Adipose tissue (tissue), 3 donors: ENCODE results near the gene ADGRG2. TPM values are rescaled to one million over a fixed set of nuclear protein-coding genes. Genes with fewer than 3 reads are reported as not detected.
"Not testable (repeated sequence)": the region's sequence is repeated elsewhere in the genome, so short reads cannot be mapped to it uniquely, and the experiment has no call there.

Experiments used
- H3K27ac ChIP-seq: one replicate; pipeline ENCODE4 v1.5.1; 2013; ENCODE audit warnings: low read depth, low read length
- WGBS, 3 donors: extraction: QIAGEN DNeasy Blood & Tissue Kit; methylation state at CpG; one replicate each; pipeline ENCODE4 v1.1.7; 2013; 5-methylcytosine and 5-hydroxymethylcytosine counted together
- polyA plus RNA-seq, 3 donors: library from polyadenylated mRNA; stranded (reverse); fragments of 200-250 nt; gene quantifications; one replicate each; pipeline ENCODE4 v1.2.3, GENCODE V29; 2013
- donor health status: healthy with polysubstance abuse.
- donor health status: Bipolar disorder and iron deficiency.
- donor health status: healthy.

ADGRG2 gene
- polyA plus RNA-seq, 3 donors = 1.4 to 9.6 (median 7.6) TPM

DNA sequence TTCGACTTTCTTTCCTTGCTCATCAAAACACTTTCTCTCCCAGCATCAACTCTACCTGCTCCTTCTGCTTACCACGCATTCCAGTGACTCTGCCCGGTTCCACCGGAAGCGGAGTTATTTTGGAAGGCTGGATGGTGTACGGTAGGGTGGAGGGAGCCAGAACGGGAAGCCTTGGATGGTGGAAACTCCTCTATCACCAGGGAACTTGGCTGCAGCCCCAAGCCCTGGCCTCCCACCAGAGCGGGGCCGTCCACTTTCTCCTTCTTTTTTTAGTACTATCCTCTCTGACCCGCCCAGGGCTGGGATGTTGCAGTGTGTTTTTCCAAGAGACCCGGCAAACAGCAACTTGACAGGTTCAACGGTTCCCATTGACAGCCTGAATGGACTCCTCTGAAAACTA is 27.6 kb downstream of the ADGRG2 start:
- H3K27ac ChIP-seq = no peak overlapping the region
- 44 to 76% (median 71%) methylated on average over 10 to 12 of the region's 12 CpGs for whole genome bisulfite sequencing, 3 donors

DNA sequence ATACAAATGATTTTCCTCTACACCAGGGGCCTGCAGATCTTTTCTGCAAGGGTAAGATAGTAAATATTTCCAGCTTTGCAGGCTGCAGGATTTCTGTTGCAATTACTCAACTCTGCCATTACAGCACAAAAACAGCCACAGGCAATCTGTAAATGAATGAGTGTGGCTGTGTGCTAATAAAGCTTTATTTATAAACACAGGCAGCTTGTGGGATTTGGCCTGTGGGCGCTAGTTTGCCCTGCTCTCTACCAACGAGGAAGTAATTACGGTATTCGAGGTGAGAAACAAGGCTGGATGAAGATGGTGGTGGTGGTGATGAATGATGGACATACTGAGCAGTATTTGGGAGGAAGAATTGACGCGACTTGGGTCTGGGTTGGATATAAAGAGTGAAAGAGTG is 30.7 kb downstream of the ADGRG2 start:
- WGBS, 3 donors = 87 to 93% (median 91%) methylated on average over 6 of the region's 6 CpGs
- no peak overlapping the region for H3K27ac ChIP-seq

DNA sequence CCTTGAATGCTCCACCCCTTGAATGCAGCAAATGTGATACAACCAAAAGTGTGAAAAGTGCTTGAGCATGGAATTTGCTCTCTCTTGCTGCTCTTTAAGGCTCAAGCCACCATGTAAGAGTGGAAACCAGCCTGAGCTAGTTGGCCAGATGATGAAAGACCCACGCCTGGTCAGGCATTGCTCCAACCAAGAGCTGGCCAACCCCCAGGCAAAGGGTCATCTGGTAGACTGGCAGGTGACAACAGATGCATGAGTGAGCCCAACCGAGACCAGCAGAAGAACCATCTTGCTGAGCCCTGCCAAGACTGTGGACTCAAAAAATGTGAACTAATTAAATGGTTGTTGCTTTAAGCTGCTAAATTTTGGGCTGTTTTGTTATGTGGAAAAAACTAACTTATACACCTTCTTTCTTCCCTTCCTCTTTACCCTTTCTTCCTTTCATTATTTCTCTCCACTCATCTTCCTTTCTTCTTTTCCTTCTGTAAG is 32.7 kb downstream of the ADGRG2 start:
- no peak overlapping the region for H3K27ac ChIP-seq
- 76 to 95% (median 93%) methylated on average over 2 of the region's 2 CpGs for WGBS, 3 donors

DNA sequence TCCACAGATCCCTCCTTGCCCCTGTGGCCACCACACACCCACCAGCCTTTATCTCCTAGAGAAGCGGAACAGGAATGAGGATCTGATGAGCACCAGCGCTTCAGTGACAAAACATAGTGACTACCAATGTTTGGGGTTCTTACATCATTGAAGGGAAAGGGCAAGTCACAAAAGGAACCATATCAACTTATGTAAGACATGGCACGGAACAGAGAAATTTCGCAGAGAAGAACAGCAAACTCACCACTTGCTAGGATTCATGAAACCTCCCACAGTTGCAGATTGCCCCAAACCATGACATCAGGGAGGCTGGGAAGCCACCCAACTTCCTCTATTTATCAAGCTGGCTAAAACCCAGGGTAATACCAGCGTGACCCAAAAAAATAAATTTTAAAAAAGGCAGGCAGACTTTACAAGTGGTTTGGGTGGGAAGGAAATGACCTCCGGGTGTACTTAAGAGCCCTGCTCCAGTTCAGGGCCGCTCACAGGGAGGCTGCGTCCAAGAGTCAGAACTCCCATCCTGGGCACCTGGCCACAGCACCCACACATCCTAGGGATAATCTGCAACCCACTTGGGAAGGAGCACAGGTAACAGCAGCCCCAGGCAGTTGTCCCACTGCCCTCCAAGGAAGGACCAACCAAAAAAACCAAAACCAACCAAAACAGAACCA is 36.0 kb downstream of the ADGRG2 start:
- WGBS, 3 donors = 26 to 70% (median 61%) methylated on average over 8 of the region's 8 CpGs
- no peak overlapping the region for H3K27ac ChIP-seq

DNA sequence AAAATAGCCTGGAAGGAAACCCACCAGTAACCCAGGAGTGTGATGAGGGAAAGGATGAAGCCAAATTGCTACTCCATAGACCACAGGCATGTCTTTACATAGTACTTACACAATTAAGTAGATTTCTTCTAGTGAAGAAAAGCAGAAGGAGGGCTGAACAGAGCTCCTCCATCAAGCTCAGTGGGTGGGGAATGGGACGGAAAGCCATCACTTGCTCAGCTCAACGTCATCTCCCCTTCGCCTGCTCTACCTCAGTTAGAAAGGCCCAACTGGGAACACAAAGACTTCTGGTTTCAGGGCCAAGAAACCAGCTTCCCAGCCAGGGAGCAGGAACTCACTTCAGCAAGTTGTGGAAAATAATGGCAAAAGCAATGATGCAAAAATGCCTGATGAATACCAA is 36.6 kb downstream of the ADGRG2 start:
- WGBS, 3 donors = 84 to 97% (median 88%) methylated on average over 3 of the region's 3 CpGs
- H3K27ac ChIP-seq = no peak overlapping the region

DNA sequence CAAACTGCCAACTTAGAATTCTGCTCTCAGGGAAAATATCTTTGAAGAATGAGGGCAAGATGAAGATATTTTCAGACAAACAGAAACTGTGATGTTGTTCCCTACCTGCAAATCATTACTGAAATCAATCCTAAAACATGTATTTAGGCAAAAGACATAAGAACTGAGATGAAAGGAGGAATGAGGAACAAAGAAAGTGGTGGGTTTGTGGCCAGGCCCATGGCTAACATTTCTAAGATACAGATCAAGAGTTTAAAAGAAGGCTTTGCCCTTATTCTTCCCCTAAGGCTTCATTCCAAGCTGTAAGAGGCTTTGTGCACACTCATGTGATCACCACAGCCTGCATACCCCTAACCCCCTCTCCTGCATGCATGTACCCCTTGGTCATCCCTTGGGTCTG is 46.5 kb downstream of the ADGRG2 start:
- H3K27ac ChIP-seq = no peak overlapping the region

DNA sequence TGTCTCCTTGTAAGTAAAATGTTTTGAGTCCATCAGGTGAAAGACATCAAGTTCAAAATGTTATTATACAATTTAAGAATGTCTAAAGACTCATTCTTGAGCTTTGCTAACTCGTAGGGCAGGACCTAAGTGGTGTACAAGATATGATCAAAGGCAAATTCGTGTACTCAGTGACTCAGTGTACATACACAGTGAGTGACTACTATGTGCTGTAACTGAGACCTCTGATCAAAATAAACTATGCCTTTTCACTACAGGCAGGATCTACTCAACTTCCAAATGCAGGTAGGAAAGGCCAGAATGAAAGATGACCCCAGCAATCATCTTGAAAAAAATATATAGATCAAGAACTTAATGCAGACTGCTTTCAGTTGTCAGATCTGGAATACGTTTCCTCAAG is 49.9 kb downstream of the ADGRG2 start:
- WGBS, 3 donors = 63 to 89% (median 74%) methylated on average over 3 of the region's 3 CpGs
- H3K27ac ChIP-seq = no peak overlapping the region

DNA sequence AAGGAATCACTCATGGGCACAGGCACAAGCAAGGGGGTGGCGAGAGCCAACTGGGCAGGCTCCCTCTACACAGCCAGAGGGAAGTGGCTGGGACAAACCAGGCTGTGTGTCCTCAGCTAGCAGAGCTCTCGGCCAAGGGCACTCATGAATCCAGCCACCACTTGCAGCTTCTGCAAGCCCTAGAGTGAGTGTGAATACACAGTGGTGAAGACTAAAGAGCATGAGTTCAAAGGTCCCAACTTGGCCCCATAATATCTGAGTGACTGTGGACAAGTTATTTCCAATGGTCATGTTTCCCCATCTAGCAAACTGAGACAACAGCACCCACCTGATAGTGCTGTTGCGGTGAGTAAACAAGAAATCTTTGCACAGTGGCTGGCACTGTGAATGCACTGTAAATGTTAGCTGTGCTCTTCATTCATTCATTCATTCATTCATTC is 51.7 kb downstream of the ADGRG2 start:
- 83 to 94% (median 86%) methylated on average over 3 of the region's 3 CpGs for WGBS, 3 donors
- H3K27ac ChIP-seq = no peak overlapping the region

DNA sequence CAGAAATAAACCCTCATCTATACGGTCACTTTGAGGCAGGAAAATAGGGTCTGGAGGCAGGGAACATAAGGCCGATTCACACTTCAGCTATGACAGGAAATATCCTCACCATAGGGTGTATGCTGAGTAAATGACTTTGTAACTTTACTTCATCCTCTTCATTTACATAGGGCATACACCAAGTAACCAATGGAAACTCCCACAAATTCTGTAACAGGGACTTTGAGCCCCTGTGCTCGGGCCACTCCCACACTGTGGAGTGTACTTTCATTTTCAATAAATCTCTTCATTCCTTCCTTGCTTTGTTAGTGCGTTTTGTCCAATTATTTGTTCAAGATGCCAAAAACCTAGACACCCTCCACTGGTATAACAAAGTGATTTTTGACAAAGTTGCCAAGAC is 55.3 kb downstream of the ADGRG2 start:
- WGBS, 3 donors = 80 to 89% (median 89%) methylated on average over 4 of the region's 4 CpGs
- not testable (repeated sequence) for H3K27ac ChIP-seq

DNA sequence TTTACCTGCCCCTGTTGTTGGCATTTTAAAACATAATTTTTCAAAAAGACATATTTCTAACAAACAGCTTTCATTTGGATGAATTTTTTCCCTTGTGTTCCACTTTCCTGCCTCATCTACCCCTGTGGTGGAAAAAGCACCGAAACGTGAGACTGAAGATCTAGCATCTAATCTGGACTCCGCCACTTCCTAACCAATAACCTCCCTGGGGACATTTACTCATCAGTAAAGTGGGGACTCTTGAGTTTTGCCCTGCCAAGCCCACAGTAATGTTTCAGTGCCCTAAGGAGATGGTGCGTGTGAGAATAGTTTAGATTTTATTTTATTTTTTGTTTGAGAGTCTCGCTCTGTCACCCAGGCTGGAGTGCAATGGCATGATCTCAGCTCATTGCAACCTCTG is 56.7 kb downstream of the ADGRG2 start:
- WGBS, 3 donors = 89 to 90% (median 89%) methylated on average over 5 of the region's 5 CpGs
- no peak overlapping the region for H3K27ac ChIP-seq

DNA sequence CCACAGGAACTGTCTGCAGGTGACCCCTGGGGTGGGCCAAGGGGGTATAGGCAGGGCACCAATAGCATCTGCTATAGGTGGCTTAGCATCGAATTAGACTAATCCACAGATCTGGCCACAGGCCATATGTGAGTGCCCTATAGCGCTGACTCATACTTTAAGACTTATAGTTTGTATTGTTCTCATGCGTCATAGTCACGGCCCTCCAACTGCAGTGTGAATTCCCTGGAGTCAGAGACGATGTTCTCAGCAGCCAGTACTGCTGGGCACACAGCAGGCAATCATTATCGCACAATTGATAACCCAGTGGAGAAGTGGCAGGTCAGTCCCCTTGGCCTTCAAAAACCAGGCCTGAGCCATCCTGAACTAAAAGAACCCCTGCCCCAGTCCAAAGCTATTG is 58.1 kb downstream of the ADGRG2 start:
- H3K27ac ChIP-seq = no peak overlapping the region
- 87 to 96% (median 93%) methylated on average over 6 of the region's 6 CpGs for WGBS, 3 donors

DNA sequence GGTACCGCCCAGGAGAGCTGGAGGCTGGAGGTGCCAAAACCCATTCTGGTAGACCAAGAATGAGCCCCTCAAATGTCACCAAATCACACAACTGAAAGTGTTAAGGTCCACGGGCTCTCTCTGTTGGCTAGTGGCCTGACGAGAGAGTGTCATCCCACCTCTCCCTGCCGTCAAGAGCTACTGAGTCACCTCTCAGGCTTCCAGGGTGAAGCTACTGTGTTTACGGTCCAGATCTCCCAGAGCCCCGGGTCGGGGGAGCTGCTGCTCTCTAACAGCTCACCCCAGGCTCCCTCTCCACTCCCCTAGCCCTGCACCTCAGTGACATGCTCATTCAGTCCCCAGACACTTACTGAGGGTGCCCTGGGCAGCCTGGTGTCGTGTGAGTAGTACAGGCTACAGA is 59.2 kb downstream of the ADGRG2 start:
- 74 to 82% (median 81%) methylated on average over 7 to 8 of the region's 8 CpGs for WGBS, 3 donors
- H3K27ac ChIP-seq = no peak overlapping the region

DNA sequence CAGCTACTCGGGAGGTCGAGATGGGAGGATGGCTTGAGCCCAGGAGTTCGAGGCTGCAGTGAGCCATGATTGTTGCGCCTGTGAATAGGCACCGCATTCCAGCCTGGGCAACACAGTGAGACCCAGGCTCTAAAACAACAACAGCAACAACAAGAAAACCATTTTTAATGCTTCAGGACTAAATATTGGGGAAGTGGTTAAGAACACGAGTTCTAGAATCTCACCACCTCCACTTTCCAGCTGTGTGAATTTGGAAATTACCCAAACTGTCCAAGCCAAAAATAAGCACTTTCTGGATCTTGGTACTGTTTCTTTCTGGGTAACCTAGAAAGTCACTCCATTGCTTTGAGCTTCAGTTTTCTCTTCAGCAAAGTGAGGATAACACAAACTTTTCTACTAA is 63.2 kb downstream of the ADGRG2 start:
- H3K27ac ChIP-seq = no peak overlapping the region
- WGBS, 3 donors = 91 to 94% (median 91%) methylated on average over 5 to 6 of the region's 6 CpGs

DNA sequence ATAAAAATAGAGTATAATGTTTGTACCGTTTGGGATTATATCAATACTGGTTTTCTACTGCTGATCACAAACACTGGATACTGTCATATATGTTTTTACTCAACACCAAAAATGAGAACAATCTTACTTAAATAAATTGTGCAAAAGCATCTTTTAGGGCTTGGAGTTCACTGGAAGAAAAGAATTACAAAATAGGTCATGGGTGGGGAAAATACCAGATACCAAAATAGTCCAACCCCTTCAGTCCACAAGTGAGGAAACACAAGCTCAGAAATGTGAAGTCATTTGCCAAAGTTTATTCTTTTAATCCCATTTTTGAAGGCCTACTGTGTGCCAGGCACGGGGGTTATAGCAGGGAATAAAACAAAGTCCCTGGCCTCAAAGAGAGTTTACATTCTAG is 64.4 kb downstream of the ADGRG2 start:
- WGBS, 3 donors = 53 to 76% (median 59%) methylated on average over 2 of the region's 2 CpGs

DNA sequence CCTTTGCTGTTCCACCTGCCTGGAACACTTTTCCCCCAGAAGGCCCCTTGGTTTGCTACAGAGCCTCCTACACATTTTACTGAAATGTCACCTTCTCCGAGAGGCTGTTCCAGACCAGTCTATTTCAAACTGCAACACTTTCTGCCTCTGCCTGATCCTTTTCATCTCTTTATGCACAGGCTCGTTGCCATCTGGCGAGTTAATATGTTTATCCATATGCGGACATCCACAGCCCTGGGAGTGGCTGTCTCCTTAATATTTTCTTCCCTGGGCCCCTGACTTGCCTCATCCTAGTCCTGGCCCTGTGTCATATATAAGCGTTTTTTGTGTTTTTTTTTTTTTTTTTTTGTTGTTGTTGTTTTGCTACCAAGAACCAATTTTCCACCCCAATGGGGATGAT is 73.2 kb downstream of the ADGRG2 start:
- WGBS, 3 donors = 89 to 94% (median 94%) methylated on average over 5 of the region's 5 CpGs
- H3K27ac ChIP-seq = no peak overlapping the region

More for the DNA sequence above, 64.4 kb downstream of the ADGRG2 start:
- H3K27ac ChIP-seq = no peak overlapping the region

DNA sequence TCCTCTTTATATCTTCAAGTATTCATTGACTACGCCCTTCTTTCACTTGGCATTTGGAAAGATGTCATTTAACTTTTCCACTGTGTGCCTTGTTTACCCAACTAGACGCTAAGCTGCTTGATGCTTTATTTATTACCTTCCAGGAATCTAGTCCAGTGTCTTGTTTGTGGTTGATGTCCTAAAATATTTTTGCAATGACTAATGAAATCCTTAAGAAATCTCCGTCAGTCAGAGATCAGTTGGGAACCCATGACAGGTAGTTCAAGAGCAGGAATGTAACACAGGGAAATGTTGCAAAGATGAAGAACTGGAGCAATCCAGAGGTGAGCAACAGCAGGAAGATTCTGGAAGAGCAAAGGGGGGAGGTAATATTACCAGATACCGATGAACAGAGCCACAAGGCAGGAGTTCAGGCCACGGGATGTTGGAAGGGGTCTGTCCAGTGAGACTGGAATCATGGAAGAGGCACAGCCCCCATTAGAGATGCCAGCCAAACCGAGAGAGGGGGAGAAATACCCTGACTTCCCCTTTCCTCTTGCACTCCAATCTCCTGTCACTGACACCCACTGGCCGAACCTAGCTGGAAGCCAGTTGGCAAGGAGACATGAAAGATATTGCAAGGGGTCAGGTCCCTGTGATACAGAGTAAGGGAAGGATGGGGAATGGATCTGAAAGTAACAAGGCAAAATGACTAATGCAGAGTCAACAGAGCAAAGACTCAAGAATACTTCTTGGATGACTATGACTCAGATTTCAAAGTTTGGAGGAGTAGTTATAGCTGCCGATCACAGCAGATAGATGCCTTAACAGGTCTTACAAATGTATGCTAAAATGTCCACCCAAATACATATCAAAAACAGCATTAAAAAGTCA is 75.7 kb downstream of the ADGRG2 start:
- 61 to 84% (median 66%) methylated on average over 8 of the region's 8 CpGs for WGBS, 3 donors
- no peak overlapping the region for H3K27ac ChIP-seq

DNA sequence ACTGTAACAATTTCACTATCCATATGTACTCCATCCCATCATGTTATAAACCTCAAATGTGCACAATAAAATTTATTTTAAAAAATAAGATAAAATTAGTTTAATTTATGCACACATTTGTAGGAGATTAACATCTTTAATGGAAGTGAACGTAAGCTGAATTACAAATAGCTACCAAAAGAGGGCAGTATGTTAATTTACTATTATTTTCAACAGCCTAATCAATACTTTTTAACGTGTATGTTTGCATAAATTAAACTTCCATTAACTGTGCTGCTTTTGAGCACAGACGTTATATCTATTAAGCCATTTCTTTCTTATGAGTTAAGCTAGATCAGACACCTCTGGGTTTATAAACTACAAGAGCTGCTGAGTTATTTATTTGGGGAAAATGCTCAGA is 81.9 kb downstream of the ADGRG2 start:
- H3K27ac ChIP-seq = no peak overlapping the region
- WGBS, 3 donors = 16 to 48% (median 34%) methylated on average over 3 of the region's 3 CpGs

DNA sequence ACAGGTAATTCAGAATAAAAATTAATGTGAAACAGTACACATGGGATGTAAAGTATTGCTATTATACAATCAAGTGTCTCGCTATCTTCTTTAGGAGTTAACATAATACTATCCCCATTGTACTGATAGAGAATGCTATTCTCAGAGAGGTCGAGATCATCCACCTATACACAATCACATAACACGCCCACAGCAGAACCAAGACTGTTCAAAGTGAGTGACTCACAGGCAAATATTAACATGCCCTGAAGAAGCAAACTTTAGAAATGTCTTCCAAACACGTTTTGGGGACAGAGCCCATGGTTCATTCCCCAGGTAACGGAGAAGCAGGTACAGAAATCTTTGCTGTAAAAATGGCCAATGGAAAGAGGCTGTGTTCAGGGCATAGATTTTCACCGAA is 88.2 kb downstream of the ADGRG2 start:
- no peak overlapping the region for H3K27ac ChIP-seq
- 79 to 96% (median 91%) methylated on average over 6 of the region's 6 CpGs for WGBS, 3 donors

DNA sequence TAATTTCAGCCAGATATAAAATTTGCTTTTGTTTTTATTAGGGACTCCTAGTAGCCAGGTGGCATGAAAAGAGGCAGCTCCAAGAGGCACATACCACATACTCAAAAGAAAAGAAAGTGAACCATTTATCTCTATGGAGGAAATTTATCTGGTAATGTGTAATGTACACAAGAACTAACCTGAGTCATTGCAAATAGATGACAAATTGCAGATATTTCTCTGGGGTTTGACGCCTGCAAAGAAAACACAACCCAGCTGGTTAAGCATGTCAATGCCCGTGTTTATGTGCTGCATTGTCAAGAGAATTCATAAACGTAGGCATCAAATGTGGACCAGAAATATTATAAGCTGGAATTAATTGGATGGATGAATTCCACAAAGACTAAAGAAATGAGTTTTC is 91.5 kb downstream of the ADGRG2 start:
- H3K27ac ChIP-seq = no peak overlapping the region
- WGBS, 3 donors = 48 to 93% (median 81%) methylated on average over 3 of the region's 3 CpGs

DNA sequence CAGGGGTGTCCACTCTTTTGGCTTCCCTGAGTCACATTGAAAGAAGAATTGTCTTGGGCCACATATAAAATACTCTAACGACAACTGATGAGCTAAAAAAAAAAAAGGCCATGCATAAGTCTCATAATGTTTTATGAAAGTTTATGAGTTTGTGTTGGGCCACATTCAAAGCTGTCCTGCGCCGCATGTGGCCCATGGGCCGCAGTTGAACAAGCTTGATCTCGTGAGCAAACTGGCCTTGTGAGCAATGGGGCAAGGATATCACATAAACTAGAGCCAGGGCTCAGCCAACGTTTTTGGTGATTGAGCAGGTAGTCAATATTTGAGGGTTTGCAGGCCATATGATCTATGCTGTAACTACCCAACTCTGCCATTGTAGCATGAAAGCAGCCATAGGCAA is 93.7 kb downstream of the ADGRG2 start:
- no peak overlapping the region for H3K27ac ChIP-seq
- WGBS, 3 donors = 85 to 96% (median 92%) methylated on average over 6 of the region's 6 CpGs
